MCF 10A (cell line): ENCODE data around the gene RIN3. TPM values are rescaled to one million over a fixed set of nuclear protein-coding genes. Genes with fewer than 3 reads are reported as not detected.

ENCODE experiments used
- BruUV-seq: library from RNA; stranded (reverse); fragments of 400-500 nt; replicated peaks from 2 replicates; lab custom pipeline; 2021; lab: Mats Ljungman, UMichigan
- CTCF ChIA-PET: fragments of 300-600 bp; sonication (Branson Sonifier 250); formaldehyde crosslinking; extraction: SDS; loops from one replicate; lab custom pipeline; 2021; ENCODE audit warnings: antibody characterized with exemption, inconsistent platforms; lab: Yijun Ruan, JAX
- POLR2A ChIA-PET: fragments of 300-600, 350-650 bp; sonication (Branson Sonifier 250); formaldehyde crosslinking; extraction: SDS; loops from one replicate; lab custom pipeline; 2020; ENCODE audit warnings: antibody characterized with exemption, inconsistent platforms; lab: Yijun Ruan, JAX
- DNase-seq: peaks from one replicate; pipeline ENCODE4 v3.0.0-alpha.2; 2018; ENCODE audit not compliant: unreplicated experiment
- H3K27ac Mint-ChIP-seq: one replicate; pipeline ENCODE4 v1.8.0; 2022; ENCODE audit warnings: mild to moderate bottlenecking, low read depth, mixed read lengths; ENCODE audit not compliant: unreplicated experiment
- H3K27me3 Mint-ChIP-seq: one replicate; pipeline ENCODE4 v1.8.0; 2022; ENCODE audit warnings: mixed read lengths; ENCODE audit not compliant: insufficient read depth, unreplicated experiment
- H3K36me3 Mint-ChIP-seq: one replicate; pipeline ENCODE4 v1.8.0; 2022; ENCODE audit warnings: mild to moderate bottlenecking, moderate library complexity, mixed read lengths; ENCODE audit not compliant: insufficient read depth, unreplicated experiment
- H3K4me1 Mint-ChIP-seq: one replicate; pipeline ENCODE4 v1.8.0; 2022; ENCODE audit warnings: mixed read lengths; ENCODE audit not compliant: insufficient read depth, unreplicated experiment
- H3K4me3 Mint-ChIP-seq: one replicate; pipeline ENCODE4 v1.8.0; 2022; ENCODE audit warnings: mild to moderate bottlenecking, moderate library complexity, mixed read lengths; ENCODE audit not compliant: unreplicated experiment
- H3K9me3 Mint-ChIP-seq: one replicate; pipeline ENCODE4 v1.8.0; 2022; ENCODE audit warnings: mixed read lengths; ENCODE audit not compliant: unreplicated experiment
- intact Hi-C: fragments of 100-400 bp; cut with micrococcal nuclease; formaldehyde crosslinking; loops from 2 replicates; pipeline ENCODE4 v1.14.1; 2022
- total RNA-seq: library from RNA; stranded (reverse); gene quantifications from 2 replicates; pipeline ENCODE4 v1.2.3, GENCODE V29; 2022
- TF ChIP-seq, protein P1 (sequence below): fragments of 200-600 bp; IDR thresholded peaks from one replicate; pipeline ENCODE4 v1.8.0; 2022; ENCODE audit warnings: antibody characterized with exemption, mild to moderate bottlenecking; ENCODE audit not compliant: unreplicated experiment

The RIN3 gene
- total RNA-seq, 1 experiment from 2014 or later, result 14.2 TPM

DNA sequence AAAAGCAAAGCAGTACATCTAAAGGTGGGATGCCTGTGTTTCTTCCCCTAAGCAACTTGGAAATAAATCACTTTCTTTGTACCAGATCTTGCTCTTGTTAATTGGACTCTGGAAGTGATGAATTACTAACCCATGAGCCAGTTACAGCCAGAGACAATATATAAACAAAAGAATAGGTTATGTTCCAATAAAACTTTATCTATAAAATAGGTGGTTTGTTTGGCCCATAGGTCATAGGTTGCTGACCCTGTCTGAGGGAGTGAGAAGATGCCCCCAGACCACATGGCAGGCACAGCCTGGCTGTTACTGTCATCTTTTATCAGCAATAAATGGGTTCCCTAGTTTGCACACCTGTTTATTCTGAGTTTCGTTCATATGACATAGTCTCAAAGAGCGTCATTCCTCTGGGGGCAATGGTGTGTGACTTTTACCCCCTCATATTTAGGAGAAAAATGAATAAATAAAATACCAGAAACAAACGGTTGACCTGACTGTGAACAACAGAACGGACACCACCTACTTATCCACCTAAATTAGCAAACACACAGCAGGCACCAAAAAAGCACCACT is 224.1 kb downstream of the RIN3 start:
- Mint-ChIP-seq H3K9me3 (no peaks in the 10 kb centered on the region), H3K27ac (no peak overlapping the region), H3K27me3 (no peaks in the 10 kb centered on the region), H3K4me3 (no peak overlapping the region), H3K36me3 (peaks cover 4% of the 10 kb centered on the region), H3K4me1 (no peaks in the 10 kb centered on the region)
- ChIA-PET POLR2A (no interaction called here), CTCF (no interaction called here)
- TF ChIP-seq, protein P1, sequence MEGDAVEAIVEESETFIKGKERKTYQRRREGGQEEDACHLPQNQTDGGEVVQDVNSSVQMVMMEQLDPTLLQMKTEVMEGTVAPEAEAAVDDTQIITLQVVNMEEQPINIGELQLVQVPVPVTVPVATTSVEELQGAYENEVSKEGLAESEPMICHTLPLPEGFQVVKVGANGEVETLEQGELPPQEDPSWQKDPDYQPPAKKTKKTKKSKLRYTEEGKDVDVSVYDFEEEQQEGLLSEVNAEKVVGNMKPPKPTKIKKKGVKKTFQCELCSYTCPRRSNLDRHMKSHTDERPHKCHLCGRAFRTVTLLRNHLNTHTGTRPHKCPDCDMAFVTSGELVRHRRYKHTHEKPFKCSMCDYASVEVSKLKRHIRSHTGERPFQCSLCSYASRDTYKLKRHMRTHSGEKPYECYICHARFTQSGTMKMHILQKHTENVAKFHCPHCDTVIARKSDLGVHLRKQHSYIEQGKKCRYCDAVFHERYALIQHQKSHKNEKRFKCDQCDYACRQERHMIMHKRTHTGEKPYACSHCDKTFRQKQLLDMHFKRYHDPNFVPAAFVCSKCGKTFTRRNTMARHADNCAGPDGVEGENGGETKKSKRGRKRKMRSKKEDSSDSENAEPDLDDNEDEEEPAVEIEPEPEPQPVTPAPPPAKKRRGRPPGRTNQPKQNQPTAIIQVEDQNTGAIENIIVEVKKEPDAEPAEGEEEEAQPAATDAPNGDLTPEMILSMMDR, result no peak
- no TSS peak for BruUV-seq
- intact Hi-C loops, result no loop called here
- no peak for DNase-seq

Other genes with a start within 250 kb of the RIN3 start
- gene SLC24A4, start 190.6 kb upstream of the RIN3 start, total RNA-seq, result not detected in 2 replicates
- 16.6 and 20.0 TPM in 2 replicates for gene LGMN, start 234.8 kb downstream of the RIN3 start, total RNA-seq